ENCODE measurements around the gene DERA.

DNA sequence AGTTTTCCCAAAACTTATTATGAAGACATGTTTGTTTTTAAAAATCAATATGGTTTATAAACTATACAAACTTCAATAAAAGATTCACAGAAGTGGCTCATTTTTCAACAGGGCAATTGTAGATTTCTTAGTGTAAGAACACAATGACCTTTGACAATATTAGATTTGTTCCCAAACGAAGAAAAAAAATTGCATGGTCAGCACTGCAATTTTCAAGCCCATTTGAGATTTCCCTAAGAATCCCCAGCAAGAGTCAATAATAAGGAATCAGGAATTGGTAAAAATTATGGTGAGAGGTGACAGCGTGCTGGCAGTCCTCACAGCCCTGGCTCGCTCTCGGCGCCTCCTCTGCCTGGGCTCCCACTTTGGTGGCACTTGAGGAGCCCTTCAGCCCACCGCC is 145.8 kb downstream of the DERA start:
- TF ChIP-seq, protein P1, sequence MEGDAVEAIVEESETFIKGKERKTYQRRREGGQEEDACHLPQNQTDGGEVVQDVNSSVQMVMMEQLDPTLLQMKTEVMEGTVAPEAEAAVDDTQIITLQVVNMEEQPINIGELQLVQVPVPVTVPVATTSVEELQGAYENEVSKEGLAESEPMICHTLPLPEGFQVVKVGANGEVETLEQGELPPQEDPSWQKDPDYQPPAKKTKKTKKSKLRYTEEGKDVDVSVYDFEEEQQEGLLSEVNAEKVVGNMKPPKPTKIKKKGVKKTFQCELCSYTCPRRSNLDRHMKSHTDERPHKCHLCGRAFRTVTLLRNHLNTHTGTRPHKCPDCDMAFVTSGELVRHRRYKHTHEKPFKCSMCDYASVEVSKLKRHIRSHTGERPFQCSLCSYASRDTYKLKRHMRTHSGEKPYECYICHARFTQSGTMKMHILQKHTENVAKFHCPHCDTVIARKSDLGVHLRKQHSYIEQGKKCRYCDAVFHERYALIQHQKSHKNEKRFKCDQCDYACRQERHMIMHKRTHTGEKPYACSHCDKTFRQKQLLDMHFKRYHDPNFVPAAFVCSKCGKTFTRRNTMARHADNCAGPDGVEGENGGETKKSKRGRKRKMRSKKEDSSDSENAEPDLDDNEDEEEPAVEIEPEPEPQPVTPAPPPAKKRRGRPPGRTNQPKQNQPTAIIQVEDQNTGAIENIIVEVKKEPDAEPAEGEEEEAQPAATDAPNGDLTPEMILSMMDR (IDR thresholded peaks at IDR 0.05 in 2 of 3, conservative IDR thresholded peaks at IDR 0.05 in 1 of 3; ENCODE audit: insufficient read depth in 2 of 3, low read depth in 1 of 3, low read length in 3 of 3), result no peak
- TF ChIP-seq, protein P2, sequence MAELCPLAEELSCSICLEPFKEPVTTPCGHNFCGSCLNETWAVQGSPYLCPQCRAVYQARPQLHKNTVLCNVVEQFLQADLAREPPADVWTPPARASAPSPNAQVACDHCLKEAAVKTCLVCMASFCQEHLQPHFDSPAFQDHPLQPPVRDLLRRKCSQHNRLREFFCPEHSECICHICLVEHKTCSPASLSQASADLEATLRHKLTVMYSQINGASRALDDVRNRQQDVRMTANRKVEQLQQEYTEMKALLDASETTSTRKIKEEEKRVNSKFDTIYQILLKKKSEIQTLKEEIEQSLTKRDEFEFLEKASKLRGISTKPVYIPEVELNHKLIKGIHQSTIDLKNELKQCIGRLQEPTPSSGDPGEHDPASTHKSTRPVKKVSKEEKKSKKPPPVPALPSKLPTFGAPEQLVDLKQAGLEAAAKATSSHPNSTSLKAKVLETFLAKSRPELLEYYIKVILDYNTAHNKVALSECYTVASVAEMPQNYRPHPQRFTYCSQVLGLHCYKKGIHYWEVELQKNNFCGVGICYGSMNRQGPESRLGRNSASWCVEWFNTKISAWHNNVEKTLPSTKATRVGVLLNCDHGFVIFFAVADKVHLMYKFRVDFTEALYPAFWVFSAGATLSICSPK (IDR thresholded peaks at IDR 0.05; ENCODE audit: borderline replicate concordance), result no peak
- TF ChIP-seq KDM5B (IDR thresholded peaks at IDR 0.05; ENCODE audit: insufficient replicate concordance, low read depth, low read length) (no peak), GTF2A2 (tag; IDR thresholded peaks at IDR 0.05) (no peak), RBM15 (IDR thresholded peaks at IDR 0.05; ENCODE audit: insufficient read depth, low read length) (no peak), CC2D1A (IDR thresholded peaks at IDR 0.05) (no peak)

All from K562 (cell line).